Erythroblast (primary cell): ENCODE measurements around the gene CLIC4.

Experiments
- GATA1 ChIP-seq: IDR thresholded peaks from 2 replicates; pipeline ENCODE4 v1.6.1; 2011; ENCODE audit warnings: low read depth, mild to moderate bottlenecking, control low read depth, low read length, moderate library complexity
- POLR2A ChIP-seq: IDR thresholded peaks from 2 replicates; pipeline ENCODE4 v1.6.1; 2011; ENCODE audit warnings: mild to moderate bottlenecking, low read length

DNA sequence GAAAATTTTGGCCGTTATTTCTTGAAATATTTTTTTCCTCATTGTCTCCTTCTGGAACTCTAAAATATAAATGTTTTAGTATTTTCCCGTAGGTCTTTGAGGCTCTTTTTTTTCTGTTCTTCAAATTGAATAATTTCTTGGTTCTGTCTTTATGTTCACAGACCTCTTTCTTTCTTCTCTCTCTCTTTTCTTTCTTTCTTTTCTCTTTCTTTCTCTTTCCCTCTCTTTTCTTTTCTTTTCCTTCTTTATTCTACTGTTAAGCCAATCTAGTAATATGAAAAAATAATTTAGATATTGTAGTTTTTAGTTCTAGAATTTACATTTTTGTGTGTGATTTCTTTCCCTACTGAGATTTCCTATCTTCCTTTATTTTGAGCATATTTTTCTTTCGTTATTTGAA is 30.1 kb downstream of the CLIC4 start:
- no peak for TF ChIP-seq POLR2A
- no peak for TF ChIP-seq GATA1
